GM23338 (cell line): Measurements from ENCODE around the gene DNAH8. TPM values are rescaled to one million over a fixed set of nuclear protein-coding genes. Genes with fewer than 3 reads are reported as not detected.

Experiments
- ATAC-seq: fragments of 200-7000 bp; cut with Tn5 transposase; 3 replicates; pipeline ENCODE4 v1.9.1; 2020
- DNase-seq: peaks from one replicate; pipeline ENCODE4 v3.0.0-alpha.2; 2015; ENCODE audit warnings: low spot score
- H2AFZ ChIP-seq: fragments of 200-600 bp; sonication (generic); 2 replicates; pipeline ENCODE4 v1.8.0; 2016; ENCODE audit warnings: antibody characterized with exemption, mild to moderate bottlenecking, moderate library complexity
- H3F3A ChIP-seq: fragments of 200-600 bp; sonication (generic); replicated peaks from 2 replicates; pipeline ENCODE4 v1.8.0; 2017; ENCODE audit warnings: antibody characterized with exemption, mixed run types, low read depth
- H3K27ac ChIP-seq: fragments of 200-600 bp; sonication (generic); 2 replicates; pipeline ENCODE4 v1.6.1; 2016; ENCODE audit warnings: low read depth
- H3K27me3 ChIP-seq: fragments of 200-600 bp; sonication (generic); 2 replicates; pipeline ENCODE4 v1.8.0; 2016; ENCODE audit warnings: mild to moderate bottlenecking, mixed run types, moderate library complexity; ENCODE audit not compliant: insufficient read depth
- H3K36me3 ChIP-seq: fragments of 200-600 bp; sonication (generic); 2 replicates; pipeline ENCODE4 v1.8.0; 2016; ENCODE audit warnings: mild to moderate bottlenecking; ENCODE audit not compliant: insufficient read depth
- H3K4me1 ChIP-seq: fragments of 200-600 bp; sonication (generic); 2 replicates; pipeline ENCODE4 v1.8.0; 2016; ENCODE audit warnings: mild to moderate bottlenecking, moderate library complexity; ENCODE audit not compliant: insufficient read depth
- H3K4me2 ChIP-seq: fragments of 200-600 bp; sonication (generic); 2 replicates; pipeline ENCODE4 v1.7.1; 2017; ENCODE audit warnings: mixed run types
- H3K4me3 ChIP-seq: fragments of 200-600 bp; sonication (generic); 2 replicates; pipeline ENCODE4 v1.6.1; 2016; ENCODE audit warnings: mixed run types
- H3K79me2 ChIP-seq: fragments of 200-600 bp; sonication (generic); replicated peaks from 2 replicates; pipeline ENCODE4 v1.8.0; 2017; ENCODE audit warnings: mild to moderate bottlenecking; ENCODE audit not compliant: insufficient read depth
- H3K9me2 ChIP-seq: fragments of 200-600 bp; sonication (generic); 2 replicates; pipeline ENCODE4 v1.8.0; 2017; ENCODE audit not compliant: insufficient read depth
- H4K20me1 ChIP-seq: fragments of 200-600 bp; sonication (generic); replicated peaks from 2 replicates; pipeline ENCODE4 v1.8.0; 2017; ENCODE audit warnings: mild to moderate bottlenecking; ENCODE audit not compliant: insufficient read depth
- H3K27ac Mint-ChIP-seq: 2 replicates; pipeline ENCODE4 v1.8.0; 2020; ENCODE audit warnings: inconsistent platforms, mild to moderate bottlenecking, moderate library complexity, mixed read lengths
- H3K27me3 Mint-ChIP-seq: 3 replicates; pipeline ENCODE4 v1.8.0; 2022; ENCODE audit warnings: low read depth, mild to moderate bottlenecking, moderate library complexity, mixed read lengths, inconsistent platforms; ENCODE audit not compliant: insufficient read depth, poor library complexity
- H3K36me3 Mint-ChIP-seq: 3 replicates; pipeline ENCODE4 v1.8.0; 2021; ENCODE audit warnings: low read depth, mild to moderate bottlenecking, inconsistent platforms, moderate library complexity, mixed read lengths
- H3K4me1 Mint-ChIP-seq: 3 replicates; pipeline ENCODE4 v1.8.0; 2020; ENCODE audit warnings: mild to moderate bottlenecking, inconsistent platforms, mixed read lengths
- H3K4me3 Mint-ChIP-seq: 3 replicates; pipeline ENCODE4 v1.8.0; 2021; ENCODE audit warnings: moderate library complexity, mild to moderate bottlenecking, inconsistent platforms, mixed read lengths
- H3K9me3 Mint-ChIP-seq: 3 replicates; pipeline ENCODE4 v1.8.0; 2020; ENCODE audit warnings: moderate library complexity, mild to moderate bottlenecking, inconsistent platforms, mixed read lengths
- CREB1 ChIP-seq: fragments of 250-450 bp; sonication (Bioruptor Pico); IDR thresholded peaks from 2 replicates; pipeline ENCODE4 v1.5.0; 2020; ENCODE audit warnings: low read depth, mild to moderate bottlenecking, moderate library complexity
- CTCF ChIP-seq, 2 experiments: fragments of 200-600 bp in 1 of 2; sonication (generic) in 1 of 2; conservative IDR thresholded peaks; 2 replicates each; pipeline versions ENCODE4 v1.5.1 to v1.6.1; 2016 to 2017; ENCODE audit warnings: antibody characterized with exemption in 2 of 2, low read depth in 2 of 2, mild to moderate bottlenecking in 2 of 2, moderate library complexity in 1 of 2
- ETS1 ChIP-seq: IDR thresholded peaks from 2 replicates; pipeline ENCODE4 v1.6.1; 2016; ENCODE audit warnings: antibody characterized with exemption
- EZH2phosphoT487 ChIP-seq: fragments of 200-600 bp; sonication (generic); IDR thresholded peaks from one replicate; pipeline ENCODE4 v1.8.1; 2018; ENCODE audit warnings: antibody characterized with exemption; ENCODE audit not compliant: unreplicated experiment
- POLR2AphosphoS5 ChIP-seq: IDR thresholded peaks from 2 replicates; pipeline ENCODE4 v1.6.1; 2016; ENCODE audit warnings: antibody characterized with exemption, low read depth
- STAT1 ChIP-seq: IDR thresholded peaks from one replicate; pipeline ENCODE4 v1.6.1; 2016; ENCODE audit warnings: antibody characterized with exemption; ENCODE audit not compliant: unreplicated experiment
- ZNF331 ChIP-seq: fragments of 250-450 bp; sonication (Bioruptor Pico); IDR thresholded peaks from 2 replicates; pipeline ENCODE4 v1.5.0; 2020; ENCODE audit warnings: low read depth, mild to moderate bottlenecking, moderate library complexity
- polyA plus RNA-seq: library from polyadenylated mRNA; unstranded; fragments of >200 nt; fragmentation: Nextera tagmentation; extraction: Ambion mirVana; gene quantifications from 2 replicates; pipeline ENCODE4 v1.2.1, GENCODE V29; 2016
- total RNA-seq: library from RNA; depleted of rRNA; stranded (reverse); fragments of >200 nt; shearing (Covaris generic); gene quantifications from 2 replicates; pipeline ENCODE4 v1.2.3, GENCODE V29; 2014
- TF ChIP-seq, protein P1 (sequence below): fragments of 250-450 bp; sonication (Bioruptor Pico); IDR thresholded peaks from 2 replicates; pipeline ENCODE4 v1.5.0; 2020; ENCODE audit warnings: mild to moderate bottlenecking, moderate library complexity

DNAH8 gene
- total and polyA plus RNA-seq, 2 experiments from 2014 or later: 0.02 TPM; not detected in 1

DNA sequence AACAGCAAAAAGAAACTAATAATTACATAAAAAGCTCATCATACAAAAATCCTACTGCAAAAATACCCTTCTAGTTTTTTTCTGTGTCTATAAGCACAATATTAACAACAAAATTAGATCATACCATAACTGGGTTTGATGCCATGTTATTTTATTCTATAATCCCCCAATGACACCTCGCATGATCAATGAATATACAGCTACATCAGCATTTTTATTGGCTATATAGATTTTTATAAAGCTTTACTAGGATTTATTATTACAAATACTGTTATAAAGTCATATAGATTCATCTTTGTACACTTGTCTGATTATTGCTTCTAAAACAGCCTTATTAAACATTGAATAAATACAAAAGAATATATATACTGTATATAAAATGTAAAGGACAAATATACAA lies 288.4 kb downstream of the DNAH8 start (continued):
- TF ChIP-seq ZNF331 (CRISPR knock-in tag) (no peak), POLR2AphosphoS5 (no peak), EZH2phosphoT487 (no peak), CTCF (conservative IDR thresholded peaks at IDR 0.05; ENCODE audit: low read depth in 2 of 2) (no peak)

DNA sequence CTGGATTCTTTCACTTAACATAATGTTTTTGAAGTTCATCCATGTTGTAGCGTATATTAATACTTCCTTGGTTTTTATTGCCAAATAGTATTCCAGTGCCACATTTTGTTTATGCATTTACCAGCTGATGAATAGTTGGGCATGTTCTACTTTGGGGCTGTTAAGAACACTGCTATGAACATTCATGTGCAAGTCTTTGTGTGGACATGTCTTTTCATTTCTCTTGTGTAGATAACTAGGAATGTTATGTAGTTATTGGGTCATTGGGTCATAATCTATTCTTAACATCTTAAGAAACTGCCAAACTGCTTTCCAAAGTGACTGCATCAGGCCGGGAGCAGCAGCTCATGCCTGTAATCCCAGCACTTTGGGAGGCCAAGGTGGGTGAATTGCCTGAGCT lies 289.7 kb downstream of the DNAH8 start:
- no peak for TF ChIP-seq STAT1
- no peak for TF ChIP-seq EZH2phosphoT487
- DNase-seq: no peak
- H2AFZ ChIP-seq: no peak overlapping the region
- H3K4me2 ChIP-seq: no peak overlapping the region
- no peaks in the 10 kb centered on the region for H4K20me1 ChIP-seq
- no peak for ATAC-seq
- no peak overlapping the region for H3K4me3 Mint-ChIP-seq
- no peaks in the 10 kb centered on the region for H3K27me3 ChIP-seq
- peaks cover 3% of the 10 kb centered on the region; the same call in 1 of the 3 replicates for H3K4me1 Mint-ChIP-seq
- H3K79me2 ChIP-seq: no peaks in the 10 kb centered on the region
- no peaks in the 10 kb centered on the region for H3K27me3 Mint-ChIP-seq
- H3K27ac ChIP-seq: no peak overlapping the region
- no peaks in the 10 kb centered on the region for H3K36me3 ChIP-seq
- H3K9me3 Mint-ChIP-seq: no peaks in the 10 kb centered on the region
- no peaks in the 10 kb centered on the region for H3K4me1 ChIP-seq
- H3K27ac Mint-ChIP-seq: no peak overlapping the region
- no peaks in the 10 kb centered on the region for H3K36me3 Mint-ChIP-seq
- no peaks in the 10 kb centered on the region for H3K9me2 ChIP-seq
- no peaks in the 10 kb centered on the region for H3F3A ChIP-seq
- no peak overlapping the region for H3K4me3 ChIP-seq

- Mint-ChIP-seq H3K4me3 (no peak overlapping the region), H3K27ac (no peak overlapping the region), H3K36me3 (no peaks in the 10 kb centered on the region), H3K4me1 (peaks cover 3% of the 10 kb centered on the region; the same call in 1 of the 3 replicates), H3K9me3 (no peaks in the 10 kb centered on the region), H3K27me3 (no peaks in the 10 kb centered on the region)
- Histone ChIP-seq H3K27ac (no peak overlapping the region), H3K4me2 (no peak overlapping the region), H3K79me2 (no peaks in the 10 kb centered on the region), H3K4me1 (no peaks in the 10 kb centered on the region), H3K4me3 (no peak overlapping the region), H4K20me1 (no peaks in the 10 kb centered on the region), H3K9me2 (no peaks in the 10 kb centered on the region), H3F3A (no peaks in the 10 kb centered on the region), H3K27me3 (no peaks in the 10 kb centered on the region), H2AFZ (no peak overlapping the region), H3K36me3 (no peaks in the 10 kb centered on the region)
- ATAC-seq (no peak), DNase-seq (no peak)
- TF ChIP-seq, protein P1, sequence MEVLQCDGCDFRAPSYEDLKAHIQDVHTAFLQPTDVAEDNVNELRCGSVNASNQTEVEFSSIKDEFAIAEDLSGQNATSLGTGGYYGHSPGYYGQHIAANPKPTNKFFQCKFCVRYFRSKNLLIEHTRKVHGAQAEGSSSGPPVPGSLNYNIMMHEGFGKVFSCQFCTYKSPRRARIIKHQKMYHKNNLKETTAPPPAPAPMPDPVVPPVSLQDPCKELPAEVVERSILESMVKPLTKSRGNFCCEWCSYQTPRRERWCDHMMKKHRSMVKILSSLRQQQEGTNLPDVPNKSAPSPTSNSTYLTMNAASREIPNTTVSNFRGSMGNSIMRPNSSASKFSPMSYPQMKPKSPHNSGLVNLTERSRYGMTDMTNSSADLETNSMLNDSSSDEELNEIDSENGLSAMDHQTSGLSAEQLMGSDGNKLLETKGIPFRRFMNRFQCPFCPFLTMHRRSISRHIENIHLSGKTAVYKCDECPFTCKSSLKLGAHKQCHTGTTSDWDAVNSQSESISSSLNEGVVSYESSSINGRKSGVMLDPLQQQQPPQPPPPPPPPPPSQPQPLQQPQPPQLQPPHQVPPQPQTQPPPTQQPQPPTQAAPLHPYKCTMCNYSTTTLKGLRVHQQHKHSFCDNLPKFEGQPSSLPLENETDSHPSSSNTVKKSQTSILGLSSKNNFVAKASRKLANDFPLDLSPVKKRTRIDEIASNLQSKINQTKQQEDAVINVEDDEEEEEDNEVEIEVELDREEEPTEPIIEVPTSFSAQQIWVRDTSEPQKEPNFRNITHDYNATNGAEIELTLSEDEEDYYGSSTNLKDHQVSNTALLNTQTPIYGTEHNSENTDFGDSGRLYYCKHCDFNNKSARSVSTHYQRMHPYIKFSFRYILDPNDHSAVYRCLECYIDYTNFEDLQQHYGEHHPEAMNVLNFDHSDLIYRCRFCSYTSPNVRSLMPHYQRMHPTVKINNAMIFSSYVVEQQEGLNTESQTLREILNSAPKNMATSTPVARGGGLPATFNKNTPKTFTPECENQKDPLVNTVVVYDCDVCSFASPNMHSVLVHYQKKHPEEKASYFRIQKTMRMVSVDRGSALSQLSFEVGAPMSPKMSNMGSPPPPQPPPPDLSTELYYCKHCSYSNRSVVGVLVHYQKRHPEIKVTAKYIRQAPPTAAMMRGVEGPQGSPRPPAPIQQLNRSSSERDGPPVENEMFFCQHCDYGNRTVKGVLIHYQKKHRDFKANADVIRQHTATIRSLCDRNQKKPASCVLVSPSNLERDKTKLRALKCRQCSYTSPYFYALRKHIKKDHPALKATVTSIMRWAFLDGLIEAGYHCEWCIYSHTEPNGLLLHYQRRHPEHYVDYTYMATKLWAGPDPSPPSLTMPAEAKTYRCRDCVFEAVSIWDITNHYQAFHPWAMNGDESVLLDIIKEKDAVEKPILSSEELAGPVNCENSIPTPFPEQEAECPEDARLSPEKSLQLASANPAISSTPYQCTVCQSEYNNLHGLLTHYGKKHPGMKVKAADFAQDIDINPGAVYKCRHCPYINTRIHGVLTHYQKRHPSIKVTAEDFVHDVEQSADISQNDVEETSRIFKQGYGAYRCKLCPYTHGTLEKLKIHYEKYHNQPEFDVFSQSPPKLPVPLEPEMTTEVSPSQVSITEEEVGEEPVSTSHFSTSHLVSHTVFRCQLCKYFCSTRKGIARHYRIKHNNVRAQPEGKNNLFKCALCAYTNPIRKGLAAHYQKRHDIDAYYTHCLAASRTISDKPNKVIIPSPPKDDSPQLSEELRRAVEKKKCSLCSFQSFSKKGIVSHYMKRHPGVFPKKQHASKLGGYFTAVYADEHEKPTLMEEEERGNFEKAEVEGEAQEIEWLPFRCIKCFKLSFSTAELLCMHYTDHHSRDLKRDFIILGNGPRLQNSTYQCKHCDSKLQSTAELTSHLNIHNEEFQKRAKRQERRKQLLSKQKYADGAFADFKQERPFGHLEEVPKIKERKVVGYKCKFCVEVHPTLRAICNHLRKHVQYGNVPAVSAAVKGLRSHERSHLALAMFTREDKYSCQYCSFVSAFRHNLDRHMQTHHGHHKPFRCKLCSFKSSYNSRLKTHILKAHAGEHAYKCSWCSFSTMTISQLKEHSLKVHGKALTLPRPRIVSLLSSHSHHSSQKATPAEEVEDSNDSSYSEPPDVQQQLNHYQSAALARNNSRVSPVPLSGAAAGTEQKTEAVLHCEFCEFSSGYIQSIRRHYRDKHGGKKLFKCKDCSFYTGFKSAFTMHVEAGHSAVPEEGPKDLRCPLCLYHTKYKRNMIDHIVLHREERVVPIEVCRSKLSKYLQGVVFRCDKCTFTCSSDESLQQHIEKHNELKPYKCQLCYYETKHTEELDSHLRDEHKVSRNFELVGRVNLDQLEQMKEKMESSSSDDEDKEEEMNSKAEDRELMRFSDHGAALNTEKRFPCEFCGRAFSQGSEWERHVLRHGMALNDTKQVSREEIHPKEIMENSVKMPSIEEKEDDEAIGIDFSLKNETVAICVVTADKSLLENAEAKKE (CRISPR knock-in tag): no peak
- TF ChIP-seq ETS1 (no peak), CREB1 (CRISPR knock-in tag) (no peak), EZH2phosphoT487 (no peak), CTCF (conservative IDR thresholded peaks at IDR 0.05; ENCODE audit: low read depth in 2 of 2) (no peak), STAT1 (no peak)
These were observed 290.7 kb downstream of the DNAH8 start for GRCh38 chr6:39005774-39006173.
